ENCODE results near the gene PTPN2. TPM values are rescaled to one million over a fixed set of nuclear protein-coding genes. Genes with fewer than 3 reads are reported as not detected.

The PTPN2 gene
- total and polyA plus RNA-seq, 2 of the 4 experiments (the other 2 are of a cell fraction) = 13.2 to 30.6 TPM

- Histone ChIP-seq H2BK5ac (ENCODE audit: low read depth, low read length, poor library complexity, severe bottlenecking) (no peak overlapping the region), H3K36me3 (ENCODE audit: control insufficient read depth, insufficient read depth, low read length) (no peaks in the 10 kb centered on the region), H2BK15ac (ENCODE audit: low read depth, low read length) (no peak overlapping the region), H2AK9ac (replicated peaks; ENCODE audit: low read depth, low read length, poor library complexity) (no peak overlapping the region), H3K4ac (ENCODE audit: low read depth, low read length) (no peak overlapping the region), H3K9me1 (ENCODE audit: insufficient read depth, low read length) (no peaks in the 10 kb centered on the region), H4K5ac (ENCODE audit: low read depth, low read length) (no peak overlapping the region), H3K4me2 (ENCODE audit: low read depth, low read length) (no peak overlapping the region), H3K27me3 (ENCODE audit: control insufficient read depth, insufficient read depth, low read length) (no peaks in the 10 kb centered on the region), H3K14ac (replicated peaks; ENCODE audit: low read depth, low read length) (no peak overlapping the region), H2BK120ac (ENCODE audit: low read depth, low read length) (no peak overlapping the region), H4K20me1 (ENCODE audit: insufficient read depth, low read length) (no peaks in the 10 kb centered on the region), H3K56ac (ENCODE audit: extremely low read depth, insufficient read depth, low read length) (no peak overlapping the region), H3K9me3 (ENCODE audit: control insufficient read depth, insufficient read depth, low read length) (no peaks in the 10 kb centered on the region), H3K4me3 (ENCODE audit: insufficient read depth, low read depth, low read length) (no peak overlapping the region), H3K9ac (ENCODE audit: low read depth, low read length) (no peak overlapping the region), H4K91ac (ENCODE audit: insufficient read depth, low read depth, low read length) (no peak overlapping the region), H2BK20ac (ENCODE audit: low read depth, low read length) (no peak overlapping the region), H3K4me1 (ENCODE audit: control insufficient read depth, insufficient read depth, low read length) (no peaks in the 10 kb centered on the region), H2AFZ (replicated peaks; ENCODE audit: low read length, poor library complexity) (no peak overlapping the region), H2AK5ac (ENCODE audit: low read depth, low read length) (no peak overlapping the region), H3K27ac (ENCODE audit: insufficient read depth, low read length) (no peak overlapping the region), H4K8ac (ENCODE audit: low read depth in 2 of 2, low read length in 2 of 2) (no peak overlapping the region), H3K23ac (ENCODE audit: low read depth, low read length) (no peak overlapping the region), H3K79me1 (ENCODE audit: low read depth in 1 of 2, low read length in 2 of 2) (no peaks in the 10 kb centered on the region), H3K18ac (ENCODE audit: low read depth, low read length) (no peak overlapping the region)
- TF ChIP-seq POLR2A (IDR thresholded peaks at IDR 0.05; ENCODE audit: low read depth, low read length) (no peak), CHD1 (IDR thresholded peaks at IDR 0.05; ENCODE audit: low read depth, low read length) (no peak), RCOR1 (IDR thresholded peaks at IDR 0.05; ENCODE audit: insufficient replicate concordance, low read length) (no peak), FOS (IDR thresholded peaks at IDR 0.05; ENCODE audit: low read depth, low read length) (no peak), CEBPB (IDR thresholded peaks at IDR 0.05; ENCODE audit: low read depth, low read length) (no peak), MAFK (IDR thresholded peaks at IDR 0.05; ENCODE audit: low read depth, low read length) (no peak), ELK1 (IDR thresholded peaks at IDR 0.05; ENCODE audit: borderline replicate concordance, low read depth, low read length) (no peak), MXI1 (IDR thresholded peaks at IDR 0.05; ENCODE audit: borderline replicate concordance, low read depth, low read length) (no peak), BHLHE40 (IDR thresholded peaks at IDR 0.05; ENCODE audit: low read depth, low read length) (no peak), SMC3 (IDR thresholded peaks at IDR 0.05; ENCODE audit: low read depth, low read length) (no peak)
- in situ Hi-C loops (cut with MboI; ENCODE audit: low sequenced_read_pairs) = no loop called here
- ChIA-PET CTCF (no interaction called here), POLR2A (ENCODE audit: unreplicated experiment) (no interaction called here)
- intact Hi-C loops (cut with micrococcal nuclease) = no loop called here
- WGBS, 2 experiments (ENCODE audit: extremely low coverage in 2 of 2, insufficient read length in 1 of 2) = 90% methylated on average over 7 of the region's 11 CpGs; no CpG with 5 or more reads in 1 of the 2 experiments
- no peak for DNase-seq
- dilution Hi-C loops (cut with HindIII; ENCODE audit: low sequenced_read_pairs, unreplicated experiment) = loop anchor here (25.0 kb wide), 1 partner anchor 342 kb away; no protein-coding TSS in a partner anchor
- no TSS peak for BruUV-seq (replicated peaks)
- no peak for ATAC-seq (ENCODE audit: low read depth)
Measured at GRCh38 chr18:12779043-12779442, 105.0 kb downstream of the PTPN2 start.
